GM21390 (cell line): ENCODE data around the gene MED14.
"Not testable (repeated sequence)": the region's sequence is repeated elsewhere in the genome, so short reads cannot be mapped to it uniquely, and the experiment has no call there.

Experiments used
- ATAC-seq: cut with Tn5 transposase; IDR thresholded peaks from one replicate; pipeline ENCODE4 v1.9.1; 2021; ENCODE audit not compliant: unreplicated experiment

MED14 gene

DNA sequence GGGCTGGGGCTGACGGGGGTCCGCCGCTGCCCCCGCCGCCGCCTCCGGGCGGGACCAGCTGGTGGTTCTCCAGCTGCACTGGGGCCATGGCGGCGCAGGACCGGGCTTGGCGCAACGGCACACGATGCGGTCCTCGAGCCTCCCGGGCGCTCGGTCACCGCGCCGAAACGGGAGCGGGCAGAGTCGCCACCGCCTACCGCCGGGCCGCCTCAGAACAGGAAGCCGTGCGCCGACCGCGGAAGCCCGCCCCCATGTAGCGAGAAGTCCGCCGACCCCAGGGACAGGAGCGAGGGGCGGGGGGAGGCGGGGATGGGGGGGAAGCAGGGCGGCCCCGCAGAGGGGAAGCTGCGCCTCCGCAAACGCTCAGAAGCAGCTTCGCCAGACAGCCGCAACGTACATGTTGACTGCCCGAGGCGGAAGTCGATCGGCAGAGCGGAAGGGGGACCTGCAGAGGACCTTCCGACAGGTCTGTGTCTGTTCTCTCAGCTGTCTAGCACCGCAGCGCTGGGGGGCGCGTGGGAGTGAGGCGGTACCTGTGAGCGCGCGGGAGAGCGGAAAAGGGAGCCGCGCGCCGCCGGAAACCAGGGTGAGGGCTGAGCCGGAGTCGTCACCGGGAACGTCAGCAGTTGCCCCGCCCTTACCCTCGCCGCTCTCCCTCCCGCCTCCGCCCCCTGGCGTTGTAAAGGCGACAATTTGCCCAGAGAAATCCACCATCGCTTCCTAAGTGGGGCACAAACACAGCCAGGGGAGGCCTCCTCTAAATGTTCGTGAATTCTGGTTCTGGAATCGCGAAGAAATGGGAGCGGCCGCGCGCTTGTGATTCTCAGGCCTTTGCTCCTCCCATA lies at the start of gene MED14:
MED14 (minus strand) TSS at position 218 of the 845 bp plus-strand sequence; CDS start at position 88, 130 bp downstream.
- ATAC-seq, result peak; percentile 83

DNA sequence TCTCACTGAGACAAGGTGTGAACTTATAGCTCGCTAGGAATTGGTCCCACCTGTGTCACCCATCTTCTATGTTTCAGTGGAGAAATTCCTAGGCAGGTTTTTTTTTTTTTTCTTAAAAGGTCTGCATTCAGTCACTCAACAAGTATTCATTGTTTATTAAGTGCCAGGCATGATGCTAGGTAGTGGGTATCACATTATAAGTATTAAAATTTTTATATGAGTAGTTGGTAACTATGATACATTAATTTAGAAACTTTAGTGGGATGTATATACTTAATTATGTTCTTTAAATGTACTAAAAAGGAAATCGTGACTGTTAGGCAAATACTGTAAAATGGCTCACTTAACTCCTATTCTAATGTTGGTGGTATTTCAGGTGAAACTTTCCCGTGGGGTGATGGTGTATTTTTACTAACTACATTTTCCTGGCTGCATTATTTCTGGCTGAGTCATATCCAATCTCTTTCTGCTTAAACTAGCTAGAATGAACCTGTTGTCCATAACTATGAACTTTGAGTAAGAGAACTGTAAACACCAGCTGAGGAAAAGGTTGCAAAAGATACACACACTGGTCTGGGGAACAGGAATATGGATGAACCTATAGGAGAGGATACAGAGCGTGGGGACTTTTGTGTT lies 49.3 kb upstream of the MED14 start:
- no peak for ATAC-seq

DNA sequence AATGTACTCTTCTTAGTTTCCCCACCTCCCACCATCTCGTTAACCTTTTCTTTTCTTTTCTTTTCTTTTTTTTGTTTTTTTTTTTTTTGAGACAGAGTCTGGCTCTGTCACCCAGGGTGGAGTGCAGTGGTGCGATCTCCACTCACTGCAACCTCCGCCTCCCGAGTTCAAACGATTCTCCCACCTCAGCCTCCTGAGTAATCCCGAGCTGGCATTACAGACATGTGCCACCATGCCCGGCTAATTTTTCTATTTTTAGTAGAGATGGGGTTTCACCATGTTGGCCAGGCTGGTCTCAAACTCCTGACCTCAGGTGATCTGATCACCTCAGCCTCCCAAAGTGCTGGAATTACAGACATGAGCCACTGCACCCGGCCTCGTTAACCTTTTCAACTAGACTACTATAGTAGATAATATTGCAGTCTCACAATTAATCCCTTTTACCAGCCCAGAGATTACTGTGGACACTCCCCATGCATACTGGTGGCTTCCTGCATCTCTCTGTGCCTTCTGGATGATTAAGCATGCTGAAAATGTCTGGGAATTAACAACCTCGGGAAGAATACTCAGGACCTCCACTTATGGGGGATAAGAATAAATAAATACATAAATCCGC lies 47.4 kb upstream of the MED14 start:
- ATAC-seq, result not testable (repeated sequence)

DNA sequence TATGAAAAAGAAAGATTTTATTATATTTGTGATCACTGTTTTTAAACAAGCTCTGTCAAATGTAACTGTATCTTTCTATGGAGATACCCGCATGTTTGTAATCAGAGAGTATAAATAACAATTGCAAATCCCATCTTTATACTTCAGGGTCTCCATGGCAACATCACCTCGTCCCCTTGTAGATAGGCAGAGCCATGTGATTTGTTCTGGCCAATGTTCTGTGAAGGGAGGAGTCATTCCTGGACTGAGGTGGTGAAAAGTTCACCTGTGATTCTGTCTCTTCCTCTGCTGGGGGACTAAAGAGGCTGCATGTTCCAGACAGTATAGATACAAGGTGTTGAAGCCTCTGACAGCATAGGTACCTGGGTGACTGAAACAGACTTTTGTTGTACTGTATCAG lies 45.6 kb upstream of the MED14 start:
- no peak for ATAC-seq

DNA sequence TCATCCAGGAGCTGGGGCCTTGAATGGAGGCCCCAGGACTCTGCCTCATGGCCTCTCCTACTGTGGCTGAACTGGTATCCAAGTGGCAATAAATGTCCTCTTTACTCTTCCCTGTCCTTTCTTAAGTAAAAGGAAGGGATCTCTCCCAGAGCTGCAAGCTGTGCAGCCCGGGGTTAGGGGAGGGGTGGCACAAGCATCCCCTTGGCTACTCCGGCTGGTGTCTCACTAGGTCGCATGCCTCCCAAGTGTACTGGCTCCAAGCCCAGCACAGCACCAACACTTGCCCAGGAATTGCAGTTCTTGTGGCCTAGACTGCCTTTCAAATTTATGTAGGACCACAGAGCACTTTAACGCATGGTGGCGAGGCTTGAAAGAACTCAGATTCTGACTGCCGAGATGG lies 44.7 kb upstream of the MED14 start:
- no peak for ATAC-seq

DNA sequence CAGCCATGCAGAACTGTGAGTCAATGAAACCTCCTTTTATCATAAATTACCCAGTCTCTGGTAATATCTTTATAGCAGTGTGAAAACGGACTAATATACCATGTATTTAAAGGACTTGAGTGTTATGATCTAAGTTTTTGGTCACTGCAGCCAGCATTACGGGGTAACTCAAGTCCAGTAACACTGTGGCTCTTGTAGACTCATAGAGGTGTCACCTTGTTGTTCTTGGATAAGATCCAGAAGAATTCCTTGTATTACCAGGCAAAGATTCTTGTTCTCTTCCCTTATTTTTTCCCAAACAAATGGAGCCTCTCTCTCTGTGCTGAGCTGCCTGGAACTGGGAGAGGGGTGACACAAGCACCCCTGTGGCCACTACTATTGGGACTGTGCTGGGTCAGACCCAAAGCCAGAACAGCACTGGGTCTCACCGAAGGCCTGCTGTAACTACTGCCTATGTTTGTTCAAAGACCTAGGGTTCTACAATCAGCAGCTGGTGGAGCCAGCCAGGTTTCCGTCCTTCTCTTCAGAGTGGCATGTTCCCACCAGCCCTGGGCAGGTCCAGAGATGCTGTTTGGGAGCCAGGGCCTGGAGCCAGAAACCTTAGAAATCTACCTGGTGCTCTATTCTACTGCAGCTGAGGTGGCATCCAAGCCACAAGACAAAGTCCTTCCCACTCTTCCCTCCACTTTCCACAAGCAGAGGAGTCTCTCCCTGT lies 43.7 kb upstream of the MED14 start:
- ATAC-seq, result no peak

DNA sequence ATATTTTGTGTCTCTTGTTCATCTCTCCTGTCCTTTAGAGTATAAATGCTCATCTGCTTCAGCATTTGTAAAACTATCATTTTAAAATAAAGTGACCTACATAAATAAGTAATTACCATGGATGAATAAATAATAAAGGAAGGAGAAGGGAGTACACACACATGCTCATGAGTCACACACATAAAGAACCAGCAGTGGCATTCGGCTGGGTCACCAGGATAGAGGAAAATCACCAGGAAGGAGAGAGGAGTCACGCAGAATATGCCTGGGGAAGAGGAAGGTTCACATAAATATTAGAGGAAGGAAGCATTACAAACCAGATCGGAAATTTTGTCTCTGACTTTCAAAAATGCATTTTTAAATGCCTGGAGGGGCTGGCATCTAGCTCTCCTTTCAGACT lies 38.5 kb upstream of the MED14 start:
- no peak for ATAC-seq

DNA sequence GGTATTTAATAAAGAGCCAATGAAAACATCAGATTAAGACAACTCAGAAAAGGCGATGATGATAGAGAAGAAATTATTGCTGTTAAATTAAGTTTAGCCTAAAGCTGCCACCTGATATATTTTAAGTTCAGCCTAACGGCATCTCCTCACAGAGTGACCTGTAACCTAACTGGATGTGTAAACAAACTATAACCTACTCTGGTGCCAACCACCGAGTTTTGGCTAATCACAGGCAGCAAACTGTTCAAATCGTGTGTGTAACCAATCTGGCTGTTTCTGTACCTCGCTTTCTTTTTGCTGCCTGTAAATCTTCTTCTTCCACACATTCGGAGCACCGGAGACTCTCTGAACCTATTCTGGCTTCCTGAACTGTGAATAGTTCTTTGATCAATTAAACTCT lies 37.8 kb upstream of the MED14 start:
- ATAC-seq, result no peak

DNA sequence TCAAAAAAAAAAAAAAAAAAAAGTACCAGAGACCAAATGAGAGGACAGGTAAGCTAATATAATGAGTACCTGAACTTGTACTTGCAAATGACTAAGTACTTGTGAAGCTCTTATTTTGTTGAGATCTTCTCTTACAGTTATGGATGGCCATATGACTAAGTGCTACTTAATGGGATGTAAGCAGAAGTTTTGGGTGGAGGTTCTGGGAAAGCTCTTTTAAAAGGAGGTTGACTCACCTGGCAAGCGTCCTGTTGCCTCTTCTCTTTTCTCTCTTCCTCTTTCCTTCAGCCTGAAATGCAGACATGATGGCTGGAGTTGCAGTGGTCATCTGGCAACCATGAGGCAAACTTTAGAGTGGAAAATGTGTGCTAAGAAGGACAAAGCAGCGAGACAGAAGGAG lies 36.9 kb upstream of the MED14 start:
- ATAC-seq, result no peak

DNA sequence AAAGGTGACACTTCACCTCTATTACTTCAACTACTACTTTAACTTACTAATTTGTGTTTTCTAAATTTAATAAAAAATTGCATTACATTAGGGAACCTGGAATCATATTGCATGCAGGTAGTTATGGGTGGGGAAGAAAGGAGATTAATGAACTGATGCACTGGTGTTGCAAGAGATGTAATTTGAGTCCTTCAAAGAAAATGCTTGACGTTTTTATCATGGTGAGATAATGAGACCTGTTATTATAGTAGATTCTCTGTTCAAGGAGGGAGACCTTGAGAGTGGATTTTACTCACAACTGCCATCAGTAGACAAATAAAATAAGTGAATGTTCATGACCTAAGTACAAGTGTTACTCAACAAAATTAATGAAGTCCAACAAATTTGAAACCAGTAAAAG lies 26.4 kb upstream of the MED14 start:
- ATAC-seq, result no peak

DNA sequence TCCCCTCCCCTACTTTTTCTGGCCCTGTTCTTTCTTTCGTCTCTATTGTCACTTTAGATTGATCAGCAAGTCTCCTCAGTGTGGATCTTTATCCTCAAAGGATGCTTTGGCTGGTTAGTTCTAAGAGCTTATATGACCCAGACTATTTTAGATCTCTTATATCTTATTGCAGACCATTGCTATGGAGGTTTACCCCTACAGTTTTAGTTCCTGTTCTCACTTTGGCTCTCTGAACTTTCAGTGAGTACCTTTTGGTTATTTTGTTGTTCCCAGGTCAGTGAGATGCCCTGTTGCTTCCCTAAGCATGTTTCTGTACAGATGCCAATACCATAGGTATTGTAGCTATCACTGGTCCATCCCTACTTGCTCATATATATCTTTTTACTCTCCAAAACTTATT lies 24.0 kb upstream of the MED14 start:
- peak; percentile 43 for ATAC-seq

DNA sequence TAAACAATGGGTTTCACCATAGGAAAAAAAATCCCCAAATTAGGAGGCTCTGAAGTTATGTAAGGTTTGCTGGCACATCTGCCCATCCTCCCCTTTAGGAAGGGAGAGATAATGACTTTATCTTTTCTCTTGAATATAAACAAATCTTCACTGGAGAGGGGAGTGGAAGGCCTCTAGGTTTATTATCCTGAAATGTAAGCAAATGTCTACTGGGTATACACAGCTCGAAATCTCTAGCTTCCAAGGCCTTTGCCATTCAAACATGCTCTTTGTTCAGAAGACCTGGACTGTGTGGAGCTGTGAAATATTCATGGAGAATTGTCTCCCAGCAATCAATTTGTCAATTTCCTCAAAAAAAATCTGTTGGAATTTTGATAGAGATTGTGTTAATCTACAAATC lies 21.7 kb upstream of the MED14 start:
- ATAC-seq, result no peak

DNA sequence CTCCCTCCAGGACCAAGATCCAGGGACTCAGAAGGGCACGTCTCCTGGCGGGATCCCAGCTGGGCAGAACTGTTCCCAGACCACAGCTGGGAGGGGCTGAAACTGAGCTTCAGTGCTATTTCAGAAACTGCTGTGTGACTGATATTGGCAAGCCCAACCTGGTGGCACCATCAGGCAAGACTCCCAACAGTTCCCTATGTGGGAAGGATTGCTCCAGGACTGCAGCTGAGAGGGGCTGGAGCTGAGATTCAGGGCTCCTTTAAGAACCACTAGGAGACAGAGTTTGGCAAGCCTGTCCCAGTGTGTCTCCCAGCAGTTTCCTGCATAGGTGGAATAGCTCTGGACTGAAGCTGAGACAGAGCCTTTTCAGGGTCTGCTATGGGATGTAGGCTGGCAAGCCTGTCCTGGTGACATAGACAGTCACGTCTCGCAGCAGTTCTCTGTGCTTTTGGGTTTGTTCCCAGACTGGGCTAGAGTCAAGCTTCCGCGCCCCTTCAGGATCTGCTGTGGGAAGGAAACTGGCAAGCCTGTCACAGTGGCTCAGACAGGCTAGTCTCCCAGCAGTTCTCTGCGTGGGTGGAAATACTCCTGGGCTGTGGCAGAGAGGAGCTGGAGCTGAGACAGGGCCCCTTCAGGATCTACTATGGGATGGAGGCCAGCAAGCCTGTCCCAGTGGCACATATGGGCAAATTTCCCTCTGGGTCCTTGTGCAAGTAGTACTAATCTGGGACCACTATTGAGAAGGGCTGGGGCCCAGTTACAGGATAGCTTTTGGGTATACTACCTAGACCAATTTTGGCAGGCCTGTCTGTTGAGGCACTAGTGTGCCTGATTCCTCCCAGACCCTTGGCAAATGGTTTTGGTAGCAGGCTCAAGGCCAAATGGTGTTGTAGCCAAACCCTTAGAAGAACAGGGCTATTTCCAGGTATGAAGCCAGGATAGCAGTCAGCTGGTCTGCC lies 20.2 kb upstream of the MED14 start:
- no peak for ATAC-seq

DNA sequence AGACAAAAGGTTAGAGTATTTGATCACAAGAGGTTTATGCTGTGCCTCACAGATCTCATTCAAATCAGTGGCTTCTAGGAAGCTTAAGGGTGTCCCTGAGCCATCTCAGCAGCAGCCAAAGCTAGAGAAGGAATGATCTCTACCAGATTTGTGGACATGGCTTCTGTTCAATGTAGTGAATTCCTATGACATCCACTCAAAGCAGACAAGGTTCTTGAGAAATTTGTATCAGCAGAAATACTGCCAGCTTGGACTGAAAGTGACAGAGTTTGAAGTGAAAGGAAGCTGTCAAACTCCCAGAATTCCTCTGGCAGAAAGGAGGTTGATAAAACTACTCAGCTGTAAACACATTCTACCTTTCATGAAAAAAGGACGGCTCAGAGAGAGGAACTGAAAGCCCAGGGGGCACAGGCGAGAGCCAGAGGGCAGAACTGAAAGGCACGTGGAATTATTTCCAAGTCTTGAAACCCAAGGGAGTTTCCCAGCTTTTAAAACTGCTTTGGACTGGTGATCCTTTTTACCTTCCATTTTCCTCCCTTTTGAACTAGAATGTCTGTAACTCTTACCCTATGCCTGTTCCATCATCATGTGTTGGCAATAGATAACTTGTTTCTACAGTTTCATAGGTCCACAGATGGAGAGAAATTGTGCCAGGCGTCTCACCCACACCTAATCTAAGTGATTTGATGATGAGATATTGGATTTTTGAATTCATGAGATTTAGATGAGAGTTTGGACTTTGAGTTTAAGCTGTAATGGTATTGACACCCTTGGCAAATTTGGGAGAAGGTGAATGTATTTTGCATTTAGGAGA lies 14.5 kb upstream of the MED14 start:
- ATAC-seq, result no peak

DNA sequence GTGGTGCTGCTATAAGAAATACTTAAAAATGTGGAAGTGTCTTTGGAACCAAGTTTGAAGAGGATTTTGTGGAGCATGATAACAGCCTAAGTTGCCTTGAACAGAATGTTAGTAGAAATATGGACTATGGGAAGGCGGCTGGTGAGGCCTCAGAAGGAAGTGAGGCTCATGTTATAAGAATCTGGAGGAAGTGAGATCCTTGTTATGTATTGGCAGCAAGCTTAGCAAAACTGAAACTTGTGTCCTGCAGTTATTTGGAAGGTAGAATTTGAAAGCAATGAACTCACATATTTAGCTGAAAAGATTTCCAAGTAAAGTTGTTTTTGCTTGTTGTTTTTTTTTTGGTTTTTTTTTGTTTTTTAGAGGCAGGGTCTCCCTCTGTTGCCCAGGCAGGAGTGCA lies 13.6 kb upstream of the MED14 start:
- ATAC-seq, result no peak

DNA sequence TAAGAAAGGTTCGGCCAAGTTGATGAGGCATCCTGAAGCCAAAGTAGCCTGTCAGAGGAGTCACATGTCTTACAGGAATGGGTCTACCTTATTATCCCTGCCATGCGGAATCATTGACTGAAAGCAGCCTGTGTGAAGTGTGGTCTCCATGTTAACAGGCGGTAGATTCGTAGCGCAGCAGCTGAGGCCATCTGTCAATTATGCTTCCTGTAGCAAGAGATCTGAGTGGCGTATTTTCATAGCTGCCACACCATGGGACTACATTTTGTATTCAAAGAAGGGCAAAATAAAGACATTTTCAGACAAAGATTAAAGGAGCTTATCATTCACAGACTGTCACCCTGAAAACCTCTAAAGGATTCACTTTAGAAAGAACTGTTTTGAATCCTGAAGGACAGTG lies 11.2 kb upstream of the MED14 start:
- no peak for ATAC-seq

DNA sequence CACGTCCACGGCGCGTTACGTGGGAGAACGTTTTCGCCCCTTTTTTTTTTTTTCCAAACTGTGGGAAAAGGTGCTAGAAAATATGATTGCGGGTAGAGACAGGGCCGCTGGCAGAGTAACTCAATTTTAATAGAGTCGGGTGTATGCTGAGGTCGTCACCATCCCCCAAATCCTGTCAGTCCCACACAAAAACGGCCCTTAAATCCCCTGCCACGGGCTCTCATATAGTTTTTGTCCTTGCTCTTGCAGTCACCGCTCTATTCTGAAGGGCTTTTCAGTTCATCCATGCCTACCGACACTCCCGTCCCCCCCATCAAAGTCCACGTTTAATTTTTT lies 796 bp upstream of the MED14 start:
- no peak for ATAC-seq

DNA sequence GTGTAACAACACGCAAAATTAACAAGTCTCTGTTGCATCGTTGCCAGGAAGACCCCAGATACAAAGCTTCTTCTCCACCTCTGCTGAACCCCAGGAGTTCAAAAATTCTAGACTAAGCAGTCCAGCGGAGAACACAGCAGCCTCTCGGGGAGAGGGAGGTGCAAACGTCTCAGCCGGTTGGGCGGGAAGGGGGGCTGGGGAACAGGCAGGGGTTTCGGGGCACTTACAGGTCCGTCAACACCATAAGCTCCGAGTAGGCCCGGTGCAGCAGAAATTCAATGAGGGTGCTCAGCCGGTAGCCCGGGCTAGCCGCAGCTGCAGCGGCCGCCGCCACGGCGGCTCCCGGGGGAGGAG lies 394 bp downstream of the MED14 start:
- ATAC-seq, result peak; percentile 13

DNA sequence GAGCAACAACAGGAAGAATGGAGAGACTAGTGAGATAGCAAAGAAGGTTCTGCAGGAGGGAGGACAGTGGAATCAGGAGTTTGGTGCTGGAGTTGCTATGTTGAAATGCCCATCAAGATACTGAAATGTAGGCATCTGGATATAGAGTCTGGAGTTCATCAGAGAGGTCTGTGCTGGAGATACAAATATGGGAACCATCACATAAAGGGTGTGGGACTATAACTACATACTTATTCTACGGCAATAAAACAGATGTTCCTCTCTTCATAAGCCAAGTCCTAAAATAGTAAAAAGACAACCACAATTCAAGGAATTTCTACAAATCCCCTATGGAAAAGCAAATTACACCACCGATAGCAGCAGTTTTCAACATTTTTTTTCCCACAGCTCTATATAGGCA lies 1.6 kb downstream of the MED14 start:
- no peak for ATAC-seq

DNA sequence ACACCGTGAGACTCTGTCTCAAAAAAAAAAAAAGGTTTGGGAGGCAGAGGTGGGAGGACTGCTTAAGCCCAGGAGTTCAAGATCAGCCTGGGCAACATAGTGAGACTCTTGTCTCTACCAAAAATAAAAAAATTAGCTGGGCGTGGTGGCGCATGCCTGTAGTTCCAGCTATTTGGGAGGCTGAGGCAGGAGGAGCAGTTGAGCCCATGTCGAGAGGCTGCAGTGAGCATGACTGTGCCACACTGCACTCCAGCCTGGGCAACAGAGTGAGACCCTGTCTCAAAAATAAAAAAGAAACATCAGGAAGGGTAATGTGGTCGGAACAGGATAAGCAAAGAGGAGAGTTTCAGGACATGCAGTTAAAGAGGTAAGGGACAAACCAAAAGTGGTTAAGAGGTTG lies 2.8 kb downstream of the MED14 start:
- not testable (repeated sequence) for ATAC-seq
